AG20443 (cell line): ENCODE data around the gene SEBOX.

Source experiments
- DNase-seq: peaks from one replicate; pipeline ENCODE4 v3.0.0; 2012; ENCODE audit warnings: low spot score, mixed read lengths

The SEBOX gene

GRCh38 chr17:28394337-28395116 lies 29.5 kb upstream of the SEBOX start:
- DNase-seq, result peak; percentile 31

DNA sequence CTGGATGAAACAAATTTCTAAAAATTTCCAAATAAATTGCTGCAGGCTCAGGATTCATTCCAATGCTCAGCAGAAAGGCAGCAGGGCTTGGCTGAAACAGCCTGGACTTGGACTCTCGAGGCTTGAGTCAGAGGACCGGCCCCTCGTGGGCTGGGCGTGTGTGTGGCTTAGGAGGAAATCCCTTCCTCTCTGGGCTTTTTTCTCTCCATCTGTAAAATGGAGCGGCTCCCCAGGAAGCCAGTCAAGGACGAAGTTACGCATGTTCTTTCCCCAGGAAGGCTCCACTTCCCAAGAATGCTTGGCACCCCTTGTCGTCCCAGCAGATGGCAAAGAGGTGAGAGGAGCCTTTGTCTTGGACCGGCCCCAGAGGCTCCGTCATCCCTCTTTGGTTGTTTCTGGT lies 27.5 kb upstream of the SEBOX start:
- DNase-seq, result peak; percentile 55

DNA sequence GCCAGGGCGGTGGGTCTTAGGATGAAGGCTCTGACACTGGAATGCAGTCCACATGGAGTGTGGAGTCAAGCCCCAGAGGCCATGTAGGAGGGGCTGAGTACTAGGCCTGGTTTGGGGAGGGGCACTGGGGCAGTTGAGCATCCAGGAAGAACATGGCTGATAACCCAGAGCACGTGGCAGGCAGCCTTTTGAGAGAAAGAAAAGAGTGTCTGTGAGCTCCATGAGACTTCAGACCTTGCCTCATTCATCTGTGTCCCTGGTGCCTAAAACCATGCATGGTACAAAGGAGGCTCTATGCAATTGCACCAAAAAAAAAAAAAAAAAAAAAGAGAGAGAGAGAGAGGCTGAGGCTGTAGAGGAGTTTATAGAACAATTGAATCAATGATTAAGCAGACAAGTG lies 26.4 kb upstream of the SEBOX start:
- no peak for DNase-seq

DNA sequence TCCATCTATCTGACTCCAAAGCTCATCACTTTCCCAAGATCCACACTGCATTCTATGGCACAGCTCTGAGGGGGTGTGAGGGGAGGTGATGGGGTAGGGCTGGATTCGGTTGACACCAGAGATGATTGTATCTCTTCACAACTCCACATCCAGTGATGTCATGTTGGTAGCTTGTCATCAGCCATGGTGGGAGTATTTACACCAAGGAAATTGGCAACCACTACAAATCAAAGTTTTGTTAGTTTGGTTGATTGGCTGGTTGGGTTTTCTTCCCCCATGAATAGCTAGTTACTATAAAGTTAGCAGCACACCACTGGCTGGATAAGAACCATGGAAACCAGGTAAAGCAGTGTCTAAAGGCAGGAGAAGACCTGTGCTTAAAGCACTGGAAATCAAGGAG lies 26.0 kb upstream of the SEBOX start:
- no peak for DNase-seq

- no peak for DNase-seq
These were observed 25.6 kb upstream of the SEBOX start for GRCh38 chr17:28390563-28390962.

DNA sequence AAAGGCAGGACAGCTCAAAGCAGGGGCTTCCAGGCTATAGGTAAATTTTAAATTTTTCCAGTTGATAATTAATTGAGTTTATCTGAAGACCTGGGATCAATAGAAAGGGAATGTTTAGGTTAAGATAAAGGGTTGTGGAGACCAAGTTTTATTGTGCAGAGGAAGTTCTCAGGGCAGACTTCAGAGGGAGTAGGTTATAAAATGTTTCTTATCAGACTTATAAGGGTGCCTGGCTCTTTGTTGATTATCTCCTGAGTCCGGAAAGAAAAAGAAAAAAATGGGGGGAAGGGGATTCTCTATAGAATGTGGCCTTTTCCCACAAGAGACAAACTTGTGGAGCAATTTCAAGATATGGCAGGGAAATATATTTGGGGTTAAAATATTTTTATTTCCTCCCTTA lies 25.1 kb upstream of the SEBOX start:
- DNase-seq, result no peak

DNA sequence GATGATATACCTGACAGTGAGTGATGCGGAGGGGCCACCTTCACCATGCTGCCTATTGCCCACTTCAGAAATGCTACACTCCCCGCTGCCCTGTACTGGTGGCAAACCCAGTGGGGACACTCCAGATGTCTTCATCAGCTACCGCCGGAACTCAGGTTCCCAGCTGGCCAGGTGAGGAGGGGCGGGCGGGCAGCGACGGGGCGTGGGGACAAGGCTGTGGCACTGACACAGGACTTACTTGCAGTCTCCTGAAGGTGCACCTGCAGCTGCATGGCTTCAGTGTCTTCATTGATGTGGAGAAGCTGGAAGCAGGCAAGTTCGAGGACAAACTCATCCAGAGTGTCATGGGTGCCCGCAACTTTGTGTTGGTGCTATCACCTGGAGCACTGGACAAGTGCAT lies 23.1 kb upstream of the SEBOX start:
- DNase-seq, result no peak

DNA sequence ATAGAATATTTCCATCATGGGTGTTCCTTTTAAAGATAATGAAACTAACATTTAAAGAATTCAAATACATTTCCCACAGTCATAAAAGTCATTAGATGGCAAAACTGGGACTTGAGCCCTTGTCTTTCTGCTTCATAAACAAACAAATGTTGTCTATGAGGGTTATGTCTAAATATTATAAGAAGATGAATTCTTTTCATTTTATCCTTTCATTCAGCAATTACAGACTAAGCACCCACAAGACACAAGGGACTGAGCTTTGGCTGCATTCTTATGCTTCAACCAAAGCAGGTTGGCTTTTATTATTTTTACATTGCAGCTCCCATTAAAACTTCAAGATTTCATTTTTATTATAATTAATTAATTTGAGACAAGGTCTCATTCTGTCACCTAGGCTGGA lies 21.4 kb upstream of the SEBOX start:
- no peak for DNase-seq

- DNase-seq, result no peak
These were observed 20.4 kb upstream of the SEBOX start for GRCh38 chr17:28385406-28385805.

- no peak for DNase-seq
These were observed 20.0 kb upstream of the SEBOX start for GRCh38 chr17:28385037-28385400.

GRCh38 chr17:28384281-28385036 lies 19.5 kb upstream of the SEBOX start:
- DNase-seq, result peak; percentile 66

- DNase-seq, result no peak
These were observed 16.3 kb upstream of the SEBOX start for GRCh38 chr17:28381141-28381825.

- no peak for DNase-seq
These were observed 15.1 kb upstream of the SEBOX start for GRCh38 chr17:28379814-28380801.

GRCh38 chr17:28372945-28373274 lies 7.9 kb upstream of the SEBOX start:
- no peak for DNase-seq

DNA sequence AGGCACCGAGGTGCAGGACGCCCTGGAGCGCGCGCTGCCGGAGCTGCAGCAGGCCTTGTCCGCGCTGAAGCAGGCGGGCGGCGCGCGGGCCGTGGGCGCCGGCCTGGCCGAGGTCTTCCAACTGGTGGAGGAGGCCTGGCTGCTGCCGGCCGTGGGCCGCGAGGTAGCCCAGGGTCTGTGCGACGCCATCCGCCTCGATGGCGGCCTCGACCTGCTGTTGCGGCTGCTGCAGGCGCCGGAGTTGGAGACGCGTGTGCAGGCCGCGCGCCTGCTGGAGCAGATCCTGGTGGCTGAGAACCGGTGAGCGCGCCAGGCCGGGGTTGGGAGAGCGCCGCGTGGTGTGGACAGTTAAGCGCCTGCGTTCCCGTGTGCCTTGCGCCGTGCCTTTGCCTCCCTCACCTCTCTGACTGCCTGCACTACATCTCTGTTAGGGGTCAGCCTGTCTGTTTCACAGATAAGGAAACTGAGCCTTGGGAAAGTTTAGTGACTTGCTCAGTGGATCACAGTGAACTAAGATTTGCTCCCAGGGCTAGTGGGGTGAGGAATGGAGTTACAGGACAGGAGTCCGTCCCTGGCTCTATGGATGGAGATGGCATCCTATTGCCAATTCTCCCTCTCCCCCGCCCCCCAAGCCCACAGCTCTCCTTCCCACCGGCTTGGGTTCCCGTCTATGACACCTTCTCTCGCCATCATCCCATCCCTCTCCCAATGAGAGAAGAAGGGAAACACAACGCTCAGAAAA lies 7.4 kb upstream of the SEBOX start:
- peak; percentile 66 for DNase-seq

GRCh38 chr17:28371245-28372202 lies 6.5 kb upstream of the SEBOX start, which contains the start of gene SARM1:
SARM1 (plus strand) TSS chr17:28371694; CDS start chr17:28372033, 339 bp downstream.
- DNase-seq, result peak; percentile 94

DNA sequence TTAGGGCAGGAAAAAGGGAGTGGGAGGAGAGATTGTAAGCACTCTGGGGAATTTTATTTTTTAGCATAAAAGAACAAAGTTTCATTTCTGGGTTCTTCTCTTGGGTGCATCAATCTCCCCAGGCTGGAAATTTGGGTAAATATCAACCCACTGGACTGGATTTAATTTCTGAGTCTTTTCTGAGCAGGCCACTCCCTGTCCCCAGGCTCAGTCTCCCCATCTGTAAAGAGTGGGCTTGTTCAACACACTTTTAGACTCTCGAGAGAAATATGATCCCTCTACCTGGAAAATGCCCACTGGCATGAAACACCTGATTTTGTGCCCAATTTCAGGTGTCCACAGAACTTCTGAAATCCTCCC lies 5.7 kb upstream of the SEBOX start:
- DNase-seq, result no peak

DNA sequence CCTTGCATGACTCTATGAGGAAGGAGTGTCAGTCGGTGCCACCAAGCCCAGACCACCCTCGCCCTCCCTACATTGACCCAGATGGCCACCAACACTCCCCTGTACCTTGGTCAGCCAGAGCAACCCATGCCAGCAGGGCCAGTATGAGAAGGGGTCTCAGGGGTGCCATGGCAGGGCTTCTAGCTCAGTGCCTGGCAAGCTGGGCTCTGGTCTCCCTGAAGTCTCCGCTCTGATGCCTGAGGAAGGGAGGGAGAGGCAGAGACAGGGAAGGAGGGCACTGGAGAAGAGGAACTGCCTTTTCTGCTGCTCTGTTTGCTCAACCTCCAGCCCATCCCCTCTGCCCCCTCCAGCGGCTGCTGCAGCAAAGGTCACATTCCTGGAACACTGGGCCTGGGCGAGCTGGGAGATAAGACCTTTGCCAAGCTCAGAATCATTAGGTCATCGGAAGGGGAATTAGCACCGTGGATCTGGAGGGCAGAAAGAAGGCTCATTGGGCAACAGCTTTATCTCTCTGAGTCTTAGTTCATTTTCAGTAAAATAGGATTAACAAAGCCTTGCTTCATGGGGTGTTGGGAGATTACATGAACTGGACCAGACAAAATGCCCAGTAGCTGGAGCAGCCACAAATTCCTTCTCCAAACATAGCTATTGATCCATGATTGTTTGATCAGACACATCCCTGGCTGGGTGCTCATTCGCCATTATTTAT lies 5.2 kb upstream of the SEBOX start, which contains the start of gene VTN:
Gene VTN, minus strand, starts transcription at position 273 of the 709 bp plus-strand sequence. Its CDS starts 104 bp downstream, at position 169.
- peak; percentile 23 for DNase-seq

DNA sequence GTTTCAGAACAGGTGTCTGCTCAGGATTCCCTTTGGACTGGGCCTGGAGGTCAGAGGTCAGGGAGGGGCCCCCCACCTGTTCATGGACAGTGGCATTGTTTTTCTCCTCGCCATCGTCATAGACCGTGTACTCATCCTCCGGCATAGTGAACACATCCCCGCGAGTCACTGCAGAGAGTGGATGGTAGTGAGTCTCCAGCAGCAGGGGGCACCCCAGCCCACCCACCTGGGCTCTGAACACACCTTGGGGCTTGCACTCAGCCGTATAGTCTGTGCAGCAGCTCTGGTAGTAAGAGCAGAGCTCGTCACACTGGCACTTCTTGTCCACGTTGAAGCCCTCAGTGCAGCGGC lies 4.7 kb upstream of the SEBOX start:
- DNase-seq, result no peak
